22Rv1 (cell line): Measurements from ENCODE around the gene ASMT.

ENCODE experiments used
- CTCF ChIP-seq: fragments of 450-650 bp; IDR thresholded peaks from 2 replicates; pipeline ENCODE4 v1.5.1; 2017; ENCODE audit warnings: mild to moderate bottlenecking
- ZFX ChIP-seq: fragments of 450-650 bp; IDR thresholded peaks from 2 replicates; pipeline ENCODE4 v1.6.1; 2017; ENCODE audit warnings: antibody characterized with exemption, borderline replicate concordance

DNA sequence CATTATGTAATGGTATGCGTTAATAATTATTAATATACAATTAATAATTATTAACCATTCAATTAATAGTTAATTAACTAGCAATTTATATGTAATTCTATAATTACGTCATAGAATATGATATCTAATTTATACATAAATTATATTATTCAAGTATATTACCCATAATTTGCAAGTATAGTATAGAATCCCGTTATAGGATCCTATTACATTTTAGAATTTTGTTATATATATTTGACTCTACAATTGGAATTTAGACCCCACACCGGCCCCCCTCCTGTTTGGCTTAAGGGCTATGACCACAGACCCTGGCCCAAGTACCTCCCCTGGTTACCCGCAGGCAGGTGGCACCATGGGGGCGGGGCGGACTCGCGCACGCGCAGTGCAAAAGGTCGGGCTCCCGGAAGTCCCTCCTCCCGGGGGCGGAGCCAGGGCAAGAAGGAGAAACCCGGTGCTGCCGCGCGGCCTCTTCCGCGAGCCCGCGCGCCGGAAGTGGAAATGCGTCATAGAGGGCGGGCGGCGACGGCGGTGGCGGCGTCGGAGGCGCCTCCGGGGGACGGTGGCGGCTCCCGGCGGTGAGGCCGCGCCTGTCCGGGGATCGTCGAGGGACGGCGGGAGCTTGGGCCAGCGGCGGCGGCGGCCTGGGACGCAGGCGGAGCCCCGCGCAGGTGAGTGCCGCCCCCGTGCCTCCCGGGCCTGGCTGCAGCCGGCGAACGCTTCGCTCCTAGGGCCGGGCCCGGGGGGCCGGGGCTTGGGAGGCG is 23.6 kb upstream of the ASMT start, which contains the start of gene AKAP17A:
- TF ChIP-seq CTCF = no peak
- no peak for TF ChIP-seq ZFX
